Psoas muscle (tissue), 8 donors: Measurements from ENCODE around the gene IRF9. TPM values are rescaled to one million over a fixed set of nuclear protein-coding genes. Genes with fewer than 3 reads are reported as not detected.
A peak's percentile ranks its signal among the peaks of the same experiment; 100 is the strongest.

Experiments
- ATAC-seq, 4 donors: fragments of 200-7000 bp; cut with Tn5 transposase; one replicate each; pipeline ENCODE4 v1.9.1; 2020; ENCODE audit warnings: moderate library complexity in 3 of 4, mild to moderate bottlenecking in 2 of 4
- DNase-seq, 2 donors: peaks; one replicate each; pipeline ENCODE4 v3.0.0-alpha.2; 2020
- H3K27ac ChIP-seq: fragments of 200-600 bp; one replicate; pipeline ENCODE4 v1.8.0; 2022
- H3K27me3 ChIP-seq, 3 donors: fragments of 200-600 bp in 1 of 3; one replicate each; pipeline versions ENCODE4 v1.6.1 to v1.8.0; 2013 to 2022; ENCODE audit warnings: low read length in 2 of 3, mild to moderate bottlenecking in 2 of 3, moderate library complexity in 1 of 3; ENCODE audit not compliant: insufficient read depth in 3 of 3
- H3K36me3 ChIP-seq, 2 donors: fragments of 200-600 bp in 1 of 2; one replicate each; pipeline versions ENCODE4 v1.6.1 to v1.8.0; 2013 to 2022; ENCODE audit warnings: low read depth in 1 of 2, mild to moderate bottlenecking in 1 of 2, moderate library complexity in 1 of 2; ENCODE audit not compliant: insufficient read depth in 1 of 2
- H3K4me1 ChIP-seq: fragments of 200-600 bp; one replicate; pipeline ENCODE4 v1.8.0; 2022
- H3K4me3 ChIP-seq: fragments of 200-600 bp; one replicate; pipeline ENCODE4 v1.8.0; 2022; ENCODE audit warnings: mild to moderate bottlenecking
- H3K9me3 ChIP-seq: fragments of 200-600 bp; one replicate; pipeline ENCODE4 v1.8.0; 2022
- WGBS, 3 donors: extraction: QIAGEN DNeasy Blood & Tissue Kit; methylation state at CpG; one replicate each; pipeline versions ENCODE4 v1.1.6 to v1.1.7; 2013; 5-methylcytosine and 5-hydroxymethylcytosine counted together
- intact Hi-C, 2 donors: fragments of 100-400 bp; cut with DNase I; formaldehyde crosslinking; loops; one replicate each; pipeline versions ENCODE4 v1.11.0 to v1.14.2; 2022
- polyA plus RNA-seq, 3 donors: library from polyadenylated mRNA; stranded (reverse); fragments of 200-250 nt; gene quantifications; one replicate each; pipeline ENCODE4 v1.2.3, GENCODE V29; 2013
- total RNA-seq, 4 donors: library from RNA; stranded (reverse); fragmentation: NEBNext Ultra II Directional in 2 of 4; extraction: Animal tissue kit (Norgen Biotek cat#: 25700) in 2 of 4; gene quantifications; one replicate each; pipeline versions ENCODE4 v1.2.1 to v1.2.4, GENCODE V29; 2021 to 2023
- TF ChIP-seq, protein P1 (sequence below): fragments of 200-600 bp; IDR thresholded peaks from one replicate; pipeline ENCODE4 v1.8.0; 2022; ENCODE audit warnings: antibody characterized with exemption
- donor health status: healthy with polysubstance abuse.
- donor health status: DM: no; HTN: no; CAD: no; lungs with moderate emphysema.
- donor health status: Bipolar disorder and iron deficiency.
- donor health status: healthy.
- donor health status: DM: yes; HTN: yes; CAD: no.
- donor health status: DM: no; HTN: no; CAD: no.
- donor health status: DM: no; HTN: no; CAD: no.
- donor health status: DM: yes; HTN: yes; CAD: no.

Gene IRF9
- total and polyA plus RNA-seq, 7 donors: 7.9 to 21.6 (median 14.2) TPM

DNA sequence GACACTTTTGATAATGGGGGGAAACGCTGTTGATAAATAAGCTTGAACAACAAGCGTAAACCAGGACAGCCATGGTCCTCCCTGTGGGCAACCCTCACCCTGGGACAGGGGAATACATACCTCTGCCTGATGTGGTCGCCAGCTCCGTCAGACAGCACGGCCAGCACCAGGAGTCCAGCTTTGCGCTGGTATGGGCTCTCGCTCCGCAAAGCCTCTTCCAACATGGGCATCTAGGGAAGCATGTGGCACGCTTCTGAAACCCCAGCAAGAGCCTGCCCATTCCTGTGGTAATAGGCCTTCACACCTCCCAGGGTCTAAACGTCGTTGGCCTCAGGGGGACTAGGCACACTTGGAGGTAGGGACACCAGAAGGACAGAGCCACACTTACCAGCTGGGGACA is 24.7 kb downstream of the IRF9 start:
- Histone ChIP-seq H3K9me3 (no peaks in the 10 kb centered on the region), H3K36me3 (peaks cover 6 to 76% of the 10 kb centered on the region in 2 donors), H3K27me3 (no peaks in the 10 kb centered on the region), H3K4me3 (no peak overlapping the region), H3K4me1 (peaks cover 21% of the 10 kb centered on the region), H3K27ac (no peak overlapping the region)
- WGBS, 3 donors: 92 to 94% (median 92%) methylated on average over 11 of the region's 11 CpGs
- ATAC-seq (no peak), DNase-seq (peak in 1 of 2 donors; percentile 37)
- intact Hi-C loops: no loop called here
- TF ChIP-seq, protein P1, sequence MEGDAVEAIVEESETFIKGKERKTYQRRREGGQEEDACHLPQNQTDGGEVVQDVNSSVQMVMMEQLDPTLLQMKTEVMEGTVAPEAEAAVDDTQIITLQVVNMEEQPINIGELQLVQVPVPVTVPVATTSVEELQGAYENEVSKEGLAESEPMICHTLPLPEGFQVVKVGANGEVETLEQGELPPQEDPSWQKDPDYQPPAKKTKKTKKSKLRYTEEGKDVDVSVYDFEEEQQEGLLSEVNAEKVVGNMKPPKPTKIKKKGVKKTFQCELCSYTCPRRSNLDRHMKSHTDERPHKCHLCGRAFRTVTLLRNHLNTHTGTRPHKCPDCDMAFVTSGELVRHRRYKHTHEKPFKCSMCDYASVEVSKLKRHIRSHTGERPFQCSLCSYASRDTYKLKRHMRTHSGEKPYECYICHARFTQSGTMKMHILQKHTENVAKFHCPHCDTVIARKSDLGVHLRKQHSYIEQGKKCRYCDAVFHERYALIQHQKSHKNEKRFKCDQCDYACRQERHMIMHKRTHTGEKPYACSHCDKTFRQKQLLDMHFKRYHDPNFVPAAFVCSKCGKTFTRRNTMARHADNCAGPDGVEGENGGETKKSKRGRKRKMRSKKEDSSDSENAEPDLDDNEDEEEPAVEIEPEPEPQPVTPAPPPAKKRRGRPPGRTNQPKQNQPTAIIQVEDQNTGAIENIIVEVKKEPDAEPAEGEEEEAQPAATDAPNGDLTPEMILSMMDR: no peak

GRCh38 chr14:24186831-24187538 is 25.9 kb downstream of the IRF9 start:
- ATAC-seq (no peak), DNase-seq (peak in 1 of 2 donors; percentile 39)
- Histone ChIP-seq H3K4me3 (peak overlapping the region; percentile 90), H3K27me3 (no peaks in the 10 kb centered on the region), H3K4me1 (peaks cover 21% of the 10 kb centered on the region), H3K27ac (no peak overlapping the region), H3K36me3 (peaks cover 6 to 73% of the 10 kb centered on the region in 2 donors), H3K9me3 (no peaks in the 10 kb centered on the region)
- intact Hi-C loops: no loop called here
- WGBS, 3 donors: 89 to 97% (median 91%) methylated on average over 10 of the region's 10 CpGs
- TF ChIP-seq, protein P1: no peak

GRCh38 chr14:24187539-24187915 is 26.5 kb downstream of the IRF9 start:
- DNase-seq (peak in 1 of 2 donors; percentile 34), ATAC-seq (no peak)
- H3K4me3 ChIP-seq: peak overlapping the region; percentile 90
- H3K27ac ChIP-seq: peak overlapping the region; percentile 94
- H3K4me1 ChIP-seq: peaks cover 21% of the 10 kb centered on the region
- intact Hi-C loops: no loop called here
- TF ChIP-seq, protein P1: no peak
- H3K36me3 ChIP-seq: peaks cover 6 to 73% of the 10 kb centered on the region in 2 donors
- H3K9me3 ChIP-seq: no peaks in the 10 kb centered on the region
- WGBS, 3 donors: 59 to 76% (median 74%) methylated on average over 2 of the region's 2 CpGs
- H3K27me3 ChIP-seq: no peaks in the 10 kb centered on the region

DNA sequence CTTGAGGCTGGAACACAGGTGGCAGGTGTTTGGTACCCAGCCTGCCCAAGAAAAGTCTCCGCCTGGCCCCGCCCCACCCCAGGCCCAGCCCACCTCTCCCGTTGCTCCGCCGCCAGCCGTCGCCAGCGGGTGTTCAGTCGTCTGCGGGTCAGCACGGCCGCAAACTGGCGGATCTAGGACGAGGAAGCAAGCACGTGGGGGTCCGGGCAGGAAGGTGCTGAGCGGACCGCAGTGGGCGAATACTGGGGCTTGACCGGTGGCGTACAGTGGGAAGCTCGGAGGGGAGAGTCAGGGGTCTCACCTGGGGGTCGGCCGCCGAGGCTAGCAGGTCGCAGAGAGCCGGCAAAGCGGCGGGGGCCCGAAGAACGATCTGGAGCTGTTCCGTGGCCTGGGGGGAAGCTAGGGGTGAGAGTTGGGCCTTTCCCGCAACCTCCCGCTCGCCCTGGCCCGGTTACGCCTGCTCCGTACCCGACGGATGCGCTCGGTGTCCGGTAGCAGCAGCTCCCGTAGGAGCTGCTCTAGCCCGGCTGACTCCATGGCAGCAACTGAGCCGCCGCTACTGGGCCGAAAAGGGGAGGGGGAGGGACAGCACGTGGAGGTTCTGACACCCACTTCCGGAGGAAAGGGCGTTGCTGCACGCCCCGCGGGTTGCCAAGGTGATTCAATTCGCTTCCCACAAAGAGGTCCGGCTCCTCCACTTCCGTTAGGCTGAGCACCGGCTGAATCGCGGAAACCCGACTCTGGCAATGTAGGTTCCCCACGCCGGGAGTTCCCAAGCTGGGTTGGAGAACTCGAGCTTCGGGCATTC is 27.4 kb downstream of the IRF9 start, which contains the start of gene IPO4:
TSS of gene IPO4 (minus strand) at position 566 of the 808 bp plus-strand sequence. CDS start at position 537, 29 bp downstream.
- H3K36me3 ChIP-seq: peaks cover 6 to 73% of the 10 kb centered on the region in 2 donors
- H3K4me3 ChIP-seq: peak within 1 kb of the TSS; percentile 90
- intact Hi-C loops: loop anchor here in 1 of 2 donors (2.0 kb wide), 1 partner anchor 26 kb away; no protein-coding TSS in a partner anchor

More for the DNA sequence above, 27.4 kb downstream of the IRF9 start, which contains the start of gene IPO4:
- Histone ChIP-seq H3K27ac (peak within 1 kb of the TSS; percentile 94), H3K27me3 (no peaks in the 10 kb centered on the region), H3K9me3 (no peaks in the 10 kb centered on the region), H3K4me1 (peaks cover 21% of the 10 kb centered on the region)
- DNase-seq (peak; percentile 95 to 98), ATAC-seq (peak; percentile 95 to 97 (median 96))
- WGBS, 3 donors: 0 to 1% (median 0%) methylated on average over 60 to 65 of the region's 65 CpGs
- TF ChIP-seq, protein P1: no peak
